ENCODE data around the gene PRSS36. TPM values are rescaled to one million over a fixed set of nuclear protein-coding genes. Genes with fewer than 3 reads are reported as not detected.
"Not testable (repeated sequence)": the region's sequence is repeated elsewhere in the genome, so short reads cannot be mapped to it uniquely, and the experiment has no call there.

The PRSS36 gene
- total and polyA plus RNA-seq, 12 donors: 0.30 to 3.4 (median 1.3) TPM

DNA sequence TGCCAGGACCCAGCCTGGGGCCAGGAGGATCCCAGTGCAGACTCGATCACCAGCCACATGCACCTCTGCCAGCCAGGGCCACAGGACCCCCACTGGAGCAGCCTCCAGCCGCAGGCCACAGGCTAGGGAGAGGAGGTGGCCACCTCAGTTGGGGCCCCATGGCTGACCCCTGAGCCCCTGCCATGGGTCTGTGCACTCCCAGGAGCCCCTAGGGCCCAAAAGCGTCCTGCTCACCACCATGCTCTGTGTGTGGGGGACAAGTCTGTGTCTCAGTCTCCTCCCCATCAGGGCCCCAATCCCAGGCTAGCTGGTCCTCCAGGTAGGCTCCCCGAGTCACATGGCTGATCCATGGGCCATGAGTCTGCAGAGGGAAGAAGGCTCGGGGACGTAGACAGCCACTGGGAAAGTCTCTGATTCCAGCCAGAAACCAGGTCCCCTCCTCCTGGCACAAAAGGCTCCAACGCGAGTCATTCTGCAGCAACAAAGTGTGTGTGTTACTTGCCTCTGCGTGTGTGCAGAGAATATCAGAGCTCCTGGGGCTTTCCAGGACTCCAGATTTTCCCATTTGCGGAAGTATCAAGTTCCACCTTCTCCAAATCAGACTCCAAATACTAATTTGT is 8.3 kb downstream of the PRSS36 start:
- TF ChIP-seq, protein P1, sequence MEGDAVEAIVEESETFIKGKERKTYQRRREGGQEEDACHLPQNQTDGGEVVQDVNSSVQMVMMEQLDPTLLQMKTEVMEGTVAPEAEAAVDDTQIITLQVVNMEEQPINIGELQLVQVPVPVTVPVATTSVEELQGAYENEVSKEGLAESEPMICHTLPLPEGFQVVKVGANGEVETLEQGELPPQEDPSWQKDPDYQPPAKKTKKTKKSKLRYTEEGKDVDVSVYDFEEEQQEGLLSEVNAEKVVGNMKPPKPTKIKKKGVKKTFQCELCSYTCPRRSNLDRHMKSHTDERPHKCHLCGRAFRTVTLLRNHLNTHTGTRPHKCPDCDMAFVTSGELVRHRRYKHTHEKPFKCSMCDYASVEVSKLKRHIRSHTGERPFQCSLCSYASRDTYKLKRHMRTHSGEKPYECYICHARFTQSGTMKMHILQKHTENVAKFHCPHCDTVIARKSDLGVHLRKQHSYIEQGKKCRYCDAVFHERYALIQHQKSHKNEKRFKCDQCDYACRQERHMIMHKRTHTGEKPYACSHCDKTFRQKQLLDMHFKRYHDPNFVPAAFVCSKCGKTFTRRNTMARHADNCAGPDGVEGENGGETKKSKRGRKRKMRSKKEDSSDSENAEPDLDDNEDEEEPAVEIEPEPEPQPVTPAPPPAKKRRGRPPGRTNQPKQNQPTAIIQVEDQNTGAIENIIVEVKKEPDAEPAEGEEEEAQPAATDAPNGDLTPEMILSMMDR (IDR thresholded peaks at IDR 0.05): no peak
- intact Hi-C loops (cut with DNase I): loop anchor here in 8 of 10 donors (1.0 to 10.0 kb wide), 16 partner anchors 23 to 157 kb away; partner anchors contain the start of genes HSD3B7 (in 6 of the 8), BCKDK (in 5 of the 8), FUS (in 2 of the 8) and STX4 (in 2 of the 8)
- ATAC-seq (peak in 6 of 8 donors; percentile 0 to 7 (median 2)), DNase-seq (peak in 1 of 2 donors; percentile 38)
- Histone ChIP-seq H3K27ac (peak overlapping the region in 9 of 10 donors; percentile 58 to 91 (median 81)), H3K27me3 (no peaks in the 10 kb centered on the region), H3K36me3 (no peaks in the 10 kb centered on the region), H3K9me3 (no peaks in the 10 kb centered on the region), H3K4me3 (peak overlapping the region in 9 of 10 donors; percentile 3 to 62 (median 51)), H3K4me1 (peaks cover 8 to 35% (median 26%) of the 10 kb centered on the region in 9 donors)
- WGBS, 2 donors: 27 to 29% methylated on average over 10 of the region's 10 CpGs

- peak overlapping the region in 8 of 10 donors; percentile 58 to 91 (median 82) for H3K27ac ChIP-seq
- H3K9me3 ChIP-seq, H3K27me3 ChIP-seq, H3K36me3 ChIP-seq, ATAC-seq, DNase-seq: not testable (repeated sequence)
- intact Hi-C loops (cut with DNase I): loop anchor here in 8 of 10 donors (5.0 to 10.0 kb wide), 7 partner anchors 34 to 156 kb away; partner anchors contain the start of genes BCKDK (in 4 of the 8), HSD3B7 (in 4 of the 8), FUS (in 1 of the 8) and STX4 (in 1 of the 8)
- 92 to 94% methylated on average over 9 of the region's 9 CpGs for WGBS, 2 donors
- H3K4me3 ChIP-seq: peak overlapping the region in 3 of 10 donors; percentile 51 to 56 (median 53)
- peaks cover 8 to 35% (median 26%) of the 10 kb centered on the region in 9 donors for H3K4me1 ChIP-seq
These were observed 8.8 kb downstream of the PRSS36 start for GRCh38 chr16:31141071-31141469.

DNA sequence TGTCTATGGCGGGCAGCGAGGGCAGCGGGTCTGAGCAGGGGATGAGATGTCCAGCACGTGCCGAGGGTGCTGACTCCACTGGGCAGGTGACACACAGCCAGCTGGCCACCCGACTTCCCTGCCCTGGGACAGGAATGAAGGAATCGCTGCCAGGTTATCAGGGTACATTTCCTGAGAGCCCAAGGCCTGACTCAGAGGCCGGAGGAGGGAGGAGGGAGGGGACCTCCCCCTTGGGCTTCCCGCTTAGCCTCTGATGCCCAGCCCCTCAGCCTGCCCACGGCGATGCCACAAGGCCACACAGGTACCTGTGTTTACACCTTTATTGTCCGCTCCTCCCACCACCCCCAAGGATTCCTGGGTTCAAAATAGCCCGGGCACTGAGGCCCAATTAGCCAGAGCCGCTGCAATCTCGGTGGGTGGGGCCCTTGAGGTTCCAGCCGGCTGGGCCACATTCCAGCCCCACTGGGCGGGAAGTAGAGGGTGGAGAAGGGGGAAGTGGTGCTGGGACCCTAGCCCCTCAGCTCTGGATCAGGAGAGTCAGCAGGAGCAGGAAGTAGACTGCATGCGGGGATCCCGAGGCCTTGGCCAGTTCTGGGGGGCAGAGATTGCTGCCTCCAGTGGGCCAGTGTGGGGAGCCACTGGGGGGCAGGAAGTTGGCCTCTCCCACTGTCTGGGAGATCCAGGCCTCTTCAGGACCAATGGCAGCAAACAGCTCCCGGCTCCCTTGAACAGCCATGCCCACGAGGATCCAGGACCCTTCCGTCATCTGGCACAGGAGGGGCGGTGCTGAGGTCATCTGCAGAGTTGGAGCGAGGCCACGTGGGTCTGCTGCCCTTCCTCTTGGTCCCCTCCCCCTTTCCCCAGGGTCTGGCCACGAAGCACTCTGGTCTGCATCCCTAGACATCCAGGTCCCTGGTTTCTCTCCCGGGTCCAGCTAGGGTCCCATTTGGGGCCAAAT is 11.0 kb downstream of the PRSS36 start:
- H3K9me3 ChIP-seq: no peaks in the 10 kb centered on the region
- H3K36me3 ChIP-seq: no peaks in the 10 kb centered on the region
- peaks cover 8 to 51% (median 36%) of the 10 kb centered on the region in 9 donors for H3K4me1 ChIP-seq
- DNase-seq: peak in 1 of 2 donors; percentile 43
- H3K4me3 ChIP-seq: peak overlapping the region in 3 of 10 donors; percentile 11 to 26 (median 15)
- H3K27ac ChIP-seq: peak overlapping the region in 7 of 10 donors; percentile 3 to 64 (median 37)
- intact Hi-C loops (cut with DNase I): loop anchor here in 2 of 10 donors (2.0 kb wide), 1 partner anchor 20 kb away; no protein-coding TSS in a partner anchor
- no peaks in the 10 kb centered on the region for H3K27me3 ChIP-seq
- TF ChIP-seq, protein P1 (IDR thresholded peaks at IDR 0.05): no peak
- WGBS, 2 donors: 38 to 42% methylated on average over 27 of the region's 27 CpGs
- ATAC-seq: peak in 1 of 8 donors; percentile 2

DNA sequence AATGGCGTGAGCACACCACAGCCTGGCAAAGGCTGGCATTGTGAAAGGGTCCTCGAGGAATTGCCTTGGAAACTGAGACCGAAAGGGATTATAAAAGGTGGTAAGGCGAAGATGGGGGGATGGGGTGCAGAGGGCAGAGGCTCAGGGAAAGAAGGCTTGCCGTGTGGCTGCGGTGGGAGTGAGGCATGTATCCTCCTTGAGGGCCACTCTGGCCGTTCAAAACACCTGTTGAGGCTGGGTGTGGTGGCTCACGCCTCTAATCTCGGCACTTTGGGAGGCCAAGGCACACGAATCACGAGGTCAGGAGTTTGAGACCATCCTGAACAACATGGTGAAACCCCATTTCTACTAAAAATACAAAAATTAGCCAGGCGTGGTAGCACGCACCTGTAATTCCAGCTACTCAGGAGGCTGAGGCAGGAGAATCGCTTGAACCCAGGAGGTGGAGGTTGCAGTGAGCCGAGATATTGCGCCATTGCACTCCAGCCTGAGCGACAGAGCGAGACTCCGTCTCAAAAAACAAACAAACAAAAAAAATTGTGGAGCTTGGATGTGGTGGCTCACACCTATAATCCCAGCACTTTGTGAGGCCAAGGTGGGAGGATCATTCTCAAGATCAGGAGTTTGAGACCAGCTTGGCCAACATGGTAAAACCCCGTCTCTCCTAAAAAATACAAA is 12.9 kb downstream of the PRSS36 start:
- not testable (repeated sequence) for ATAC-seq
- WGBS, 2 donors: 92 to 94% methylated on average over 20 of the region's 20 CpGs
- peaks cover 8 to 51% (median 39%) of the 10 kb centered on the region in 9 donors for H3K4me1 ChIP-seq

More for the DNA sequence above, 12.9 kb downstream of the PRSS36 start:
- H3K9me3 ChIP-seq; intact Hi-C loops (cut with DNase I); H3K4me3 ChIP-seq; DNase-seq; H3K27ac ChIP-seq; H3K27me3 ChIP-seq: not testable (repeated sequence)
- peaks cover 0 to 15% (median 2%) of the 10 kb centered on the region in 9 donors for H3K36me3 ChIP-seq

Data from heart right ventricle (tissue), 16 donors.